Karpas-422 (cell line): ENCODE measurements around the gene LXN. TPM values are rescaled to one million over a fixed set of nuclear protein-coding genes. Genes with fewer than 3 reads are reported as not detected.

Experiments
- DNase-seq: peaks from one replicate; pipeline ENCODE4 v3.0.0-alpha.2; 2015
- H2AFZ ChIP-seq: fragments of 200-600 bp; sonication (generic); 2 replicates; pipeline ENCODE4 v1.6.1; 2014; ENCODE audit warnings: antibody characterized with exemption, low read length, mixed read lengths
- H3K27ac ChIP-seq: fragments of 200-600 bp; sonication (generic); 2 replicates; pipeline ENCODE4 v1.5.1; 2014; ENCODE audit warnings: mild to moderate bottlenecking, low read length, moderate library complexity
- H3K27me3 ChIP-seq: fragments of 200-600 bp; sonication (generic); 2 replicates; pipeline ENCODE4 v1.6.1; 2014; ENCODE audit warnings: low read length, mixed read lengths
- H3K36me3 ChIP-seq: fragments of 200-600 bp; sonication (generic); 2 replicates; pipeline ENCODE4 v1.6.1; 2014; ENCODE audit warnings: low read length, mixed read lengths; ENCODE audit not compliant: insufficient read depth
- H3K4me1 ChIP-seq: fragments of 200-600 bp; sonication (generic); 2 replicates; pipeline ENCODE4 v1.6.1; 2014; ENCODE audit warnings: mild to moderate bottlenecking, low read length, mixed read lengths
- H3K4me2 ChIP-seq: fragments of 200-600 bp; sonication (generic); 2 replicates; pipeline ENCODE4 v1.6.1; 2014; ENCODE audit warnings: low read length, low read depth, mild to moderate bottlenecking; ENCODE audit not compliant: poor library complexity, severe bottlenecking
- H3K4me3 ChIP-seq: fragments of 200-600 bp; sonication (generic); 2 replicates; pipeline ENCODE4 v1.5.1; 2014; ENCODE audit warnings: mild to moderate bottlenecking, antibody characterized with exemption, low read length, mixed read lengths
- H3K79me2 ChIP-seq: fragments of 200-600 bp; sonication (generic); 2 replicates; pipeline ENCODE4 v1.6.1; 2014; ENCODE audit warnings: mild to moderate bottlenecking, low read length, mixed read lengths
- H3K9ac ChIP-seq: fragments of 200-600 bp; sonication (generic); 2 replicates; pipeline ENCODE4 v1.6.0; 2014; ENCODE audit warnings: low read length
- H3K9me2 ChIP-seq: fragments of 200-600 bp; sonication (generic), shearing (Covaris generic); replicated peaks from 2 replicates; pipeline ENCODE4 v1.6.0; 2014; ENCODE audit warnings: mild to moderate bottlenecking, low read length, moderate library complexity; ENCODE audit not compliant: insufficient read depth
- H3K9me3 ChIP-seq: fragments of 300-700, 200-600 bp; sonication (generic); 2 replicates; pipeline ENCODE4 v1.6.1; 2014; ENCODE audit warnings: low read length, mixed read lengths
- H4K20me1 ChIP-seq: fragments of 200-600 bp; sonication (generic); 2 replicates; pipeline ENCODE4 v1.6.1; 2014; ENCODE audit warnings: mild to moderate bottlenecking, antibody characterized with exemption, low read length, low read depth; ENCODE audit not compliant: insufficient read depth
- total RNA-seq: library from RNA; depleted of rRNA; stranded (reverse); fragments of >200 nt; shearing (Covaris generic); gene quantifications from 2 replicates; pipeline ENCODE4 v1.2.3, GENCODE V29; 2014; ENCODE audit warnings: low replicate concordance; rRNA removed

LXN gene, protein sequence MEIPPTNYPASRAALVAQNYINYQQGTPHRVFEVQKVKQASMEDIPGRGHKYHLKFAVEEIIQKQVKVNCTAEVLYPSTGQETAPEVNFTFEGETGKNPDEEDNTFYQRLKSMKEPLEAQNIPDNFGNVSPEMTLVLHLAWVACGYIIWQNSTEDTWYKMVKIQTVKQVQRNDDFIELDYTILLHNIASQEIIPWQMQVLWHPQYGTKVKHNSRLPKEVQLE
- 7.8 and 12.1 TPM in 2 replicates for total RNA-seq

DNA sequence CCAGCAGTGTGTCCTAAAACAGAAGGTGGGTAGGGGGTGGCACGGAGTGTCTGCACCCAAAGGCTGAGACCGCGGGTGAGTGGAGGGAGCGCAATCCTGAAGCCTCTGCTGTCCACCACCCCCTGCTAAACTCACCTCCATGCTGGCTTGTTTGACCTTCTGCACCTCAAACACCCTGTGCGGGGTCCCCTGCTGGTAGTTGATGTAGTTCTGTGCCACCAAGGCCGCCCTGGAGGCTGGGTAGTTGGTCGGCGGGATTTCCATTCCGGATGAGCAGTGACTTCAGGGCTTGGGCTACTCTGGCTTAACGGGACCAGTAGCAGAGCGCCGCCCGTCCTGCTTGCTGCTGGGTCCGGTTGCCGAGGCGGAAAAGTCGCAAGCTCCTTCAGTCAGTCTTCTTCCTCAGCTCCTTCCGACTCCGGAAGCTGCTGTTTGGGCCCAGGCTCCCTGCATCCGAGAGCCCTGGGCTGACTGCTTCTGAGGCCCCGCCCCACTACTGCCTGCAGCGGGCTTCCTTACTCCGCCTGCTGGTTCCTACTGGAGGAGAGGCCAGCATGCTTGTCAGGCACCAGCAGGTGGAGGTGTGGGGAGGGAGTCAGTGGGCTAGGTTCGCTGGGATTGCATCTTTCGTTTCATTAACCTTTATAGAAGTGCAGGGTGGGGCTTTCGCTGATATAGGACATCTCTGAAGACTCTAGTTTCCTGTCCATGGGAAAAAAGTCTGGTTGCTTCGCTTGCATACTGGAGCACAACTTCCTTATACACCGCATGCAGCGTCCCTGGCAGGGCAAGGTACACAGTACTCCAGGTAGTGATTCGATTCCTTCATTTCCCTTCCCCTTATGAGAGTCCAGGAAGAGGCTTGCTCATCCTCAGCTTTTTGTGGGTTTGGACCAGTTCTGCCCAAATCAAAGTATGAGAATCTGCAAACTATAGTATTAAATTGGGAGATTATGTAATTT is at the start of gene LXN:
TSS of gene LXN (minus strand) at position 434 of the 962 bp plus-strand sequence. CDS start at position 264, 170 bp downstream.
- peaks cover 18% of the 10 kb centered on the region for H3K4me1 ChIP-seq
- H2AFZ ChIP-seq: no peak within 1 kb of the TSS
- H3K4me2 ChIP-seq: peak within 1 kb of the TSS; percentile 65
- H3K9me3 ChIP-seq: no peaks in the 10 kb centered on the region
- H3K9me2 ChIP-seq: no peaks in the 10 kb centered on the region
- H4K20me1 ChIP-seq: no peaks in the 10 kb centered on the region
- H3K27ac ChIP-seq: peak within 1 kb of the TSS; percentile 46; the same call in 1 of the 2 replicates
- peak within 1 kb of the TSS; percentile 68 for H3K4me3 ChIP-seq
- H3K27me3 ChIP-seq: no peaks in the 10 kb centered on the region
- peaks cover 42% of the 10 kb centered on the region for H3K79me2 ChIP-seq
- peaks cover 27% of the 10 kb centered on the region; the same call in 1 of the 2 replicates for H3K36me3 ChIP-seq
- DNase-seq: peak; percentile 89
- H3K9ac ChIP-seq: peak within 1 kb of the TSS; percentile 73

DNA sequence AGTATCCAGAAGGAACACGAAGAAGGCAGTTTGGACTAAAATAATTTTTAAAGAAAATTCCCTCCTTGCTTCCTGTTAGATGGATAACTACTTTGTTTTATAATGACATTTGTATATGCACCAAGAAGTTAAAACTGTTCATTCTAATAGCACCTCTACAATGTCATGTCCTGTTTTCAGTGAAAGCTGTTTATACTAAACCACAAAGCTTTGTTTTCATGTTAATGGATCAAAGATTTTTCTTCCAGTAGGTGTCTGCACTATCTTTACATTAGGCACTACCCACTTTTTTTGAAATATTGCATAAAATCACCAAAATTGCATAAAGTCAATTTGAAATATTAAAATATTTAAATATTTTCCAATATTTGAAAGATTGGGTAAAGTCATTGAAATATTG is 49.7 kb upstream of the LXN start:
- Histone ChIP-seq H3K79me2 (no peaks in the 10 kb centered on the region; the same call in 1 of the 2 replicates), H3K36me3 (no peaks in the 10 kb centered on the region), H3K9me3 (no peaks in the 10 kb centered on the region), H3K27ac (no peak overlapping the region), H3K4me3 (no peak overlapping the region), H3K27me3 (no peaks in the 10 kb centered on the region), H3K9ac (no peak overlapping the region), H2AFZ (no peak overlapping the region), H4K20me1 (no peaks in the 10 kb centered on the region), H3K4me1 (no peaks in the 10 kb centered on the region), H3K4me2 (no peak overlapping the region), H3K9me2 (no peaks in the 10 kb centered on the region)
- DNase-seq: no peak

DNA sequence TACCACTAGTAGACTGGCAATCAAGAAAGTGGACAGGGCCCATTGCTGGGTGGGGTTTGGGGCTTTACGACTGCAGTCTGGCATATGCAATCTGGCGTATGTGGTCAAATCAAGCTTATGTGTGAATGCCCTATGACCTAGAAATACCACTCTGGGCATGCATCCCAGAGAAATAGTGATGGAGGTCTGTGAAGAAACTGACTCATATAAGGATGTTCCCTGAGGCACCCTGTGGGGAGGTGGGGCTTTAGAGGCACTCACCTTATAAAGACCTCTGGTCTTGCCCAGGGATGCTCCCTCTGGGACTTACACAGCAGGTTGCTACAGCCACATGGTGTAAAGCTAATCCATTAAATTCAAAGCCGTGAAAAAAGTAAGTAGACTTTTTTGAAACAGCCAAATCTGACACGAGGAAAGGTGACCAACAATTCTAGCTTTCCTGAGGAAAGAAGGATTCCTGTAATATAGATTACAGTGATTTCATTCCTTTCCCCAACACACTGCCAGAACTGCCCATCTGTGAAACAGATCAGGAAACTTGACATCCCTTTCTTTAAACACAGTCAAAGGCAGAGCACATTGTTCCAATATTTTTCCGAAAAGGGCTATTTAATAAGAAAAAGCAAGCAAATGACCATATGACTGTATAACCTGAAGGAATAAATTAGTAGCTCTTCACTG is 46.2 kb upstream of the LXN start:
- Histone ChIP-seq H3K9ac (no peak overlapping the region), H2AFZ (no peak overlapping the region), H4K20me1 (no peaks in the 10 kb centered on the region), H3K9me3 (no peaks in the 10 kb centered on the region), H3K79me2 (no peaks in the 10 kb centered on the region; the same call in 1 of the 2 replicates), H3K27ac (no peak overlapping the region), H3K4me3 (no peak overlapping the region), H3K27me3 (no peaks in the 10 kb centered on the region), H3K4me2 (no peak overlapping the region), H3K9me2 (no peaks in the 10 kb centered on the region), H3K36me3 (no peaks in the 10 kb centered on the region), H3K4me1 (no peaks in the 10 kb centered on the region)
- DNase-seq: no peak

DNA sequence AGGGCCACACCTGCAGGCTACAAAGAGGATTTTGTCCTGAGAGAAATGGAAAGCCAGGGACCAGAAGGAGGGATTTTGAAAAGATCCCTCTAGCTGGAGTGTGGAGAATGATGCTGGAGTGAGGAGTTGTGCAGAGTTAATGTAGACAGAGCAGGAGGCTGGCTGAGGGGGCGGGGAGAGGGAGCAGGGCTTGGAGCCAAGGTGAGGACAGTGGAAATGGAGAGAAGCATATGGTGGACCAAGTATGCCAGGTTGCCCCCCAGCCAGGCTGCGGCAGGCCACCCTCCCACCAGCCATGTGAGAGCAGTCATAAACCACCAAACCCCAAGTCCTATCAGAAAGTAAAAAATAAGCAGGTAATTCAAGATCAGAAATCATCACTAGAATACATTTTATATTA is 45.1 kb upstream of the LXN start:
- H3K27ac ChIP-seq: no peak overlapping the region
- H3K27me3 ChIP-seq: no peaks in the 10 kb centered on the region
- no peak overlapping the region for H3K9ac ChIP-seq
- no peak overlapping the region for H3K4me2 ChIP-seq
- no peak overlapping the region for H2AFZ ChIP-seq
- H3K9me3 ChIP-seq: no peaks in the 10 kb centered on the region
- H3K36me3 ChIP-seq: no peaks in the 10 kb centered on the region
- no peaks in the 10 kb centered on the region for H4K20me1 ChIP-seq
- H3K79me2 ChIP-seq: no peaks in the 10 kb centered on the region; the same call in 1 of the 2 replicates
- H3K9me2 ChIP-seq: no peaks in the 10 kb centered on the region
- H3K4me3 ChIP-seq: no peak overlapping the region
- H3K4me1 ChIP-seq: no peaks in the 10 kb centered on the region
- no peak for DNase-seq

DNA sequence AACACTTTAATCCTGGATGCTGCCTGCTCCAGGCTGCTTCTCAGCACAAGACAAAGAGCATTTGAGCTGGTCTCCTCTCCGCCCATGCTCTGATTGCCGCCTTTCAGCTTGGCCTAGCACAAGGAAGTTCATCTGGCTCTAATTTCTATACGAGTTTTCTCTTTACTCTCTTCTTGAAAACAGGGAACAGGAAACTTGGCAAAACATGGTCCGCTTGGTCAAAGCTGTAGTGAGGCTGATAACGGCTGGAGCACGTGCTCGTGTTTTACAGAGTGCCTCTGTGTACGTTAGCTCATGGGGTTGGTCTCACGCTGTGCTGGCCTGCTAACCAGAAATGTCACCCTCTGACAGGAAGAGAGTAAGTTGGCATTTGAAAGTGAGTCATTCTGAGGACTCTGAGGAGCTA is 40.6 kb upstream of the LXN start:
- Histone ChIP-seq H3K4me3 (no peak overlapping the region), H3K27ac (no peak overlapping the region), H4K20me1 (no peaks in the 10 kb centered on the region), H3K79me2 (0 out of 2 replicates have a peak, but pooled peaks cover 3% of the 10 kb centered on the region), H3K9me3 (no peaks in the 10 kb centered on the region), H3K9ac (no peak overlapping the region), H3K36me3 (no peaks in the 10 kb centered on the region; the same call in 1 of the 2 replicates), H3K4me2 (no peak overlapping the region), H3K27me3 (no peaks in the 10 kb centered on the region), H3K9me2 (no peaks in the 10 kb centered on the region), H2AFZ (no peak overlapping the region), H3K4me1 (no peaks in the 10 kb centered on the region)
- no peak for DNase-seq

DNA sequence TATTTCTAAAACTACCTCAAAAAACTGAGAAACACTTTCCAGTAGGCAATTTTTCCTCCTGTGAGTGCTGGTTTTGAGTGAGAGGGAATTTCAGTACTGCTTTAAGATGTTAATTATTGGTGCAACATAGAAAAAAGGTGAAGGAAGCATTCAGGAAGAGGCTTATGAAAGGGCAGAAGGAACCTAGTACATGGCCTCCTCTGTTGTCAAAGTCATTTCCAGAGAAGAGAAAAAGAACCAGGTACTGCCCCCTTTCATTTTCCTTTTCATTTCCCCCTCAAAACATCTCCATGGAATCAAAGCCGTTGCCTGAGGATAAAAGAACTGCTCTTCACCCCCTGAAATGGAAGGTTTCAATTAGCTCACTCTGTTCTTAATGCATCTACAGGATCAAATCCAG is 40.0 kb upstream of the LXN start:
- H3K9me3 ChIP-seq: no peaks in the 10 kb centered on the region
- no peak overlapping the region for H3K4me3 ChIP-seq
- no peaks in the 10 kb centered on the region for H3K27me3 ChIP-seq
- H3K27ac ChIP-seq: no peak overlapping the region
- no peaks in the 10 kb centered on the region for H4K20me1 ChIP-seq
- H3K9ac ChIP-seq: no peak overlapping the region
- H2AFZ ChIP-seq: no peak overlapping the region
- H3K4me1 ChIP-seq: no peaks in the 10 kb centered on the region
- DNase-seq: no peak
- H3K79me2 ChIP-seq: 0 out of 2 replicates have a peak, but pooled peaks cover 3% of the 10 kb centered on the region
- no peak overlapping the region for H3K4me2 ChIP-seq
- H3K9me2 ChIP-seq: no peaks in the 10 kb centered on the region
- H3K36me3 ChIP-seq: no peaks in the 10 kb centered on the region; the same call in 1 of the 2 replicates

DNA sequence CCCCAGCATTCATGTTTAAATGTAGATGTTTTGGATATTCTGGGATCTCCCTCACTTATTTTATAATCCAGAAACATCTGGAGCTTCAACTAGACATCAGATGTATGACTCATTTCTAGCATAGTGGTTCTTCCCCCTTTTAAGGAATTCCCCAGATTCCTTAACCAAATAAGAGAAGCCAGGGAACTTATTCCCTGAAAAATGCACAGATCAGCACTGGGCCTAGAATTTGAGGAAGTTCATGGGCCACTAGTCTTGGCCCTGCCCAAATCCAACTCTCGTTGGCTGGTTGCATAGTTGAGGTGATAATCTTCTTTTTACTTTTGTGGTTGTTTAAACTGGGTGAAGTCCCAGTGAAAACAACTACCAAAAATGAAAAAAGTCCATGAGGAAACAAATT is 39.4 kb upstream of the LXN start:
- H3K9me2 ChIP-seq: no peaks in the 10 kb centered on the region

More for the DNA sequence above, 39.4 kb upstream of the LXN start:
- no peak for DNase-seq
- H3K27ac ChIP-seq: no peak overlapping the region
- H2AFZ ChIP-seq: no peak overlapping the region
- H3K27me3 ChIP-seq: no peaks in the 10 kb centered on the region
- H3K4me1 ChIP-seq: no peaks in the 10 kb centered on the region
- H4K20me1 ChIP-seq: no peaks in the 10 kb centered on the region
- H3K4me2 ChIP-seq: no peak overlapping the region
- H3K36me3 ChIP-seq: no peaks in the 10 kb centered on the region; the same call in 1 of the 2 replicates
- 0 out of 2 replicates have a peak, but pooled peaks cover 3% of the 10 kb centered on the region for H3K79me2 ChIP-seq
- no peaks in the 10 kb centered on the region for H3K9me3 ChIP-seq
- no peak overlapping the region for H3K9ac ChIP-seq
- no peak overlapping the region for H3K4me3 ChIP-seq
